Breast epithelium (tissue), 4 donors: Measurements from ENCODE around the gene SUPT20H. TPM values are rescaled to one million over a fixed set of nuclear protein-coding genes. Genes with fewer than 3 reads are reported as not detected.

Experiments used
- DNase-seq, 2 donors: peaks; one replicate each; pipeline ENCODE4 v3.0.0-alpha.2; 2019; ENCODE audit warnings: low spot score in 2 of 2
- H3K27ac ChIP-seq, 2 donors: fragments of 200-600 bp; sonication (generic) in 1 of 2; one replicate each; pipeline ENCODE4 v1.5.1; 2016 to 2019; ENCODE audit warnings: mild to moderate bottlenecking in 1 of 2
- H3K27me3 ChIP-seq, 2 donors: fragments of 200-600 bp; sonication (generic) in 1 of 2; one replicate each; pipeline versions ENCODE4 v1.5.1 to v1.6.0; 2017 to 2019; ENCODE audit warnings: control low read depth in 1 of 2, mild to moderate bottlenecking in 1 of 2
- H3K36me3 ChIP-seq: fragments of 200-600 bp; one replicate; pipeline ENCODE4 v1.5.1; 2019
- H3K4me1 ChIP-seq, 2 donors: fragments of 200-600 bp; sonication (generic); one replicate each; pipeline ENCODE4 v1.5.1; 2016 to 2019; ENCODE audit warnings: control low read depth in 1 of 2
- H3K4me3 ChIP-seq, 3 donors: fragments of 200-600 bp; sonication (generic); 1 replicate in 2 of 3; 2 replicates in 1 of 3; pipeline ENCODE4 v1.5.1; 2016 to 2019; ENCODE audit warnings: mild to moderate bottlenecking in 3 of 3, moderate library complexity in 2 of 3
- H3K9me3 ChIP-seq, 2 donors: fragments of 200-600 bp; sonication (generic) in 1 of 2; one replicate each; pipeline ENCODE4 v1.5.1; 2016 to 2019; ENCODE audit warnings: control low read depth in 1 of 2
- CTCF ChIP-seq, 3 donors: fragments of 450-650 bp; IDR thresholded peaks; one replicate each; pipeline ENCODE4 v1.5.1; 2016 to 2017; ENCODE audit warnings: antibody characterized with exemption in 3 of 3, mild to moderate bottlenecking in 3 of 3, moderate library complexity in 3 of 3
- POLR2A ChIP-seq: fragments of 450-650 bp; IDR thresholded peaks from one replicate; pipeline ENCODE4 v1.6.1; 2016; ENCODE audit warnings: antibody characterized with exemption, mild to moderate bottlenecking, moderate library complexity
- POLR2AphosphoS5 ChIP-seq, 3 donors: sonication (generic); formaldehyde crosslinking; IDR thresholded peaks; one replicate each; pipeline ENCODE4 v1.6.1; 2017; ENCODE audit warnings: antibody characterized with exemption in 3 of 3
- intact Hi-C: fragments of 100-400 bp; cut with DNase I; formaldehyde crosslinking; loops from one replicate; pipeline ENCODE4 v1.15.1; 2023; ENCODE audit warnings: low total_unique reads
- total RNA-seq, 3 donors: library from RNA; depleted of rRNA; stranded (reverse); fragments of >200 nt; gene quantifications; one replicate each; pipeline ENCODE4 v1.1.0, GENCODE V29; 2016

Gene SUPT20H
- total RNA-seq, 3 donors from 2014 or later: 33.4 to 94.8 (median 55.7) TPM

- no peak overlapping the region for H3K4me3 ChIP-seq
- H3K36me3 ChIP-seq: no peaks in the 10 kb centered on the region
- no peaks in the 10 kb centered on the region for H3K27me3 ChIP-seq
- intact Hi-C loops: no loop called here
- DNase-seq: no peak
- no peak overlapping the region for H3K27ac ChIP-seq
- no peaks in the 10 kb centered on the region for H3K4me1 ChIP-seq
- no peaks in the 10 kb centered on the region for H3K9me3 ChIP-seq
- TF ChIP-seq CTCF (IDR thresholded peaks at IDR 0.05) (no peak), POLR2A (no peak), POLR2AphosphoS5 (IDR thresholded peaks at IDR 0.05) (no peak)
These were observed 93.1 kb downstream of the SUPT20H start for GRCh38 chr13:36966404-36966803.

- TF ChIP-seq POLR2A: no peak
- TF ChIP-seq CTCF (IDR thresholded peaks at IDR 0.05): no peak
- TF ChIP-seq POLR2AphosphoS5 (IDR thresholded peaks at IDR 0.05): no peak
- H3K27ac ChIP-seq: no peak overlapping the region
- no peak overlapping the region for H3K4me3 ChIP-seq
- H3K27me3 ChIP-seq: no peaks in the 10 kb centered on the region
- intact Hi-C loops: no loop called here
- DNase-seq: no peak
- no peaks in the 10 kb centered on the region for H3K9me3 ChIP-seq
- H3K36me3 ChIP-seq: no peaks in the 10 kb centered on the region
- H3K4me1 ChIP-seq: no peaks in the 10 kb centered on the region
These were observed 93.7 kb downstream of the SUPT20H start for GRCh38 chr13:36965767-36966166.

GRCh38 chr13:36959456-36960116 is 99.9 kb downstream of the SUPT20H start:
- TF ChIP-seq POLR2A (no peak), POLR2AphosphoS5 (IDR thresholded peaks at IDR 0.05) (no peak), CTCF (IDR thresholded peaks at IDR 0.05) (no peak)
- no peaks in the 10 kb centered on the region for H3K36me3 ChIP-seq
- no peak overlapping the region for H3K27ac ChIP-seq
- H3K4me1 ChIP-seq: no peaks in the 10 kb centered on the region
- no peak overlapping the region for H3K4me3 ChIP-seq
- no peaks in the 10 kb centered on the region for H3K27me3 ChIP-seq
- intact Hi-C loops: no loop called here
- no peaks in the 10 kb centered on the region for H3K9me3 ChIP-seq
- DNase-seq: no peak

Other genes with a start within 250 kb of the SUPT20H start
- gene RFXAP, start 240.5 kb downstream of the SUPT20H start, total RNA-seq: 1 to 10 TPM; 3.8 to 6.6 (median 5.9) TPM
- gene SMAD9, start 139.4 kb downstream of the SUPT20H start, total RNA-seq: 1 to 10 TPM; 5.3 to 7.5 (median 5.9) TPM
- gene ALG5, start 60.3 kb downstream of the SUPT20H start, total RNA-seq: 10 to 100 TPM; 32.6 to 37.0 (median 32.8) TPM
- 10 to 100 TPM; 16.3 to 38.8 (median 31.5) TPM for gene EXOSC8, start 58.9 kb downstream of the SUPT20H start, total RNA-seq
- gene CSNK1A1L, start 46.0 kb upstream of the SUPT20H start, total RNA-seq: not detected